GM21528 (cell line): Measurements from ENCODE around the gene KRTAP4-7.
"Not testable (repeated sequence)": the region's sequence is repeated elsewhere in the genome, so short reads cannot be mapped to it uniquely, and the experiment has no call there.

Source experiments
- ATAC-seq: cut with Tn5 transposase; IDR thresholded peaks from one replicate; pipeline ENCODE4 v1.9.1; 2021; ENCODE audit warnings: mild to moderate bottlenecking, moderate library complexity; ENCODE audit not compliant: unreplicated experiment, low FRiP score

The KRTAP4-7 gene

GRCh38 chr17:41065016-41065689 is 18.8 kb upstream of the KRTAP4-7 start:
- ATAC-seq: not testable (repeated sequence)

GRCh38 chr17:41065829-41066624 is 17.9 kb upstream of the KRTAP4-7 start, which contains the start of gene KRTAP2-4:
Gene KRTAP2-4, minus strand, starts transcription at chr17:41065879. Its CDS starts 34 bp downstream, at chr17:41065845.
- ATAC-seq: no peak

GRCh38 chr17:41067281-41067680 is 16.7 kb upstream of the KRTAP4-7 start:
- no peak for ATAC-seq

- ATAC-seq: no peak
Observed at GRCh38 chr17:41069031-41069430, 14.9 kb upstream of the KRTAP4-7 start.

GRCh38 chr17:41071606-41072360 is 12.2 kb upstream of the KRTAP4-7 start:
- ATAC-seq: no peak

- no peak for ATAC-seq
Observed at GRCh38 chr17:41073676-41074075, 10.3 kb upstream of the KRTAP4-7 start.

GRCh38 chr17:41076788-41077187 is 7.2 kb upstream of the KRTAP4-7 start:
- no peak for ATAC-seq

GRCh38 chr17:41082626-41083025 is 1.3 kb upstream of the KRTAP4-7 start:
- no peak for ATAC-seq

GRCh38 chr17:41083427-41083826 is 523 bp upstream of the KRTAP4-7 start:
- ATAC-seq: not testable (repeated sequence)

GRCh38 chr17:41088760-41089352 is 4.9 kb downstream of the KRTAP4-7 start:
- ATAC-seq: not testable (repeated sequence)

GRCh38 chr17:41096055-41096454 is 12.1 kb downstream of the KRTAP4-7 start:
- no peak for ATAC-seq

- ATAC-seq: no peak
Observed at GRCh38 chr17:41098042-41098441, 14.1 kb downstream of the KRTAP4-7 start, which contains the start of gene KRTAP4-8. Gene KRTAP4-8, minus strand, starts transcription at chr17:41098142. Its CDS starts 58 bp downstream, at chr17:41098084.

- ATAC-seq: no peak
Observed at GRCh38 chr17:41098481-41098880, 14.5 kb downstream of the KRTAP4-7 start.

GRCh38 chr17:41099682-41100480 is 15.9 kb downstream of the KRTAP4-7 start:
- ATAC-seq: not testable (repeated sequence)

GRCh38 chr17:41101586-41102259 is 17.8 kb downstream of the KRTAP4-7 start, which contains the start of gene KRTAP4-16:
Gene KRTAP4-16, minus strand, starts transcription at chr17:41102209. Its CDS starts 0 bp downstream, at chr17:41102209.
- no peak for ATAC-seq

- ATAC-seq: no peak
Observed at GRCh38 chr17:41103896-41104295, 19.9 kb downstream of the KRTAP4-7 start.

GRCh38 chr17:41104386-41105038 is 20.6 kb downstream of the KRTAP4-7 start:
- not testable (repeated sequence) for ATAC-seq

- not testable (repeated sequence) for ATAC-seq
Observed at GRCh38 chr17:41105347-41105746, 21.4 kb downstream of the KRTAP4-7 start, which contains the start of gene KRTAP4-9. Gene KRTAP4-9, plus strand, starts transcription at chr17:41105389. Its CDS starts 0 bp downstream, at chr17:41105389.
